ENCODE measurements around the gene ZFHX2. TPM values are rescaled to one million over a fixed set of nuclear protein-coding genes. Genes with fewer than 3 reads are reported as not detected.

The ZFHX2 gene
- polyA plus RNA-seq, 1 donor, result 3.1 TPM

DNA sequence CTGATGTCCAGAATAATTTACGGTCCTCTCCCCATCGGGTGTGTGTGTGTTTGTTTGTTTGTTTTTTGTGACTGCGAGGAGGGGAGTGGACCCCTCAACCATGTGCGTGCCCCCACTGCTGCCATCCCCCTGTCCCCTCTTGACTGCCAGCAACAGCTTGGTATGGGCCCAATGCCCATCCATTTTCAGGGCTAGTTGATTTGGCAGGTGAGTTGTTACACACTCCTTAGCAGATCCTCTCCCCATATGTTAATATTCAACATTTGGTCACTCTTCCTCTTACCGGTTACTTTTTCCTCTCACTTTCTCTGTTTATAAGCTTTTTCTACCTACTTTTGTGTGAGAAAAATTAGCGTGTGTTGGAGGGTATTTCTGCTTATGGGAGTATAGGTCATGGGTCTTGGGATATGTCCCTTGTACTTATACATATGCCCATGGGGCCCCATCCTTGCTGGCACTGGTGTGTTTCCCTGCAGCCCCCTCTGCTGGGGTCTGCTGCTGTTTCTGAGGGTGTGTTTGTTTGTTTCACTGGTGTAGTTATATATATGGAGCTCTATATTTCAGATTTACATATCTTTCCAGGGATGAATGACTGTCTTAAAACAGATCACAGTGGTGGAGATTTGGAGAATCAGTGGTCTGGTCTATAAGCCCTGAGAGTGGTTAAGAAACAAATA lies 33.8 kb downstream of the ZFHX2 start:
- DNase-seq, result no peak

DNA sequence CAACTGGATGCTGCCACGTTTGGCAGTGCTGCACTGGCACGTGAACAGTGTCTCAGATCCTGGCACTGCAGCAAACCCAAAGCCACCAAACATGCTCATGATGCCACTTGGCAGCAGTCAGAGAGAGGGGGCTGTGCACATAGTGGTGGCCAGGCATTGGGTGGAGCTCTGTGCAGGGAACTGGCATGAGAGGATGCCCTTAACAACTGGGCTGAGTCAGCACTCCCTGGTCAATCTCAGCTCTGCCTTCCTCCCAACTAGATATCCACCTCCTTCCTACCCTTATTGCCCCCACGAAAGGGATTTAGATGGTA lies 37.0 kb downstream of the ZFHX2 start:
- DNase-seq, result no peak

DNA sequence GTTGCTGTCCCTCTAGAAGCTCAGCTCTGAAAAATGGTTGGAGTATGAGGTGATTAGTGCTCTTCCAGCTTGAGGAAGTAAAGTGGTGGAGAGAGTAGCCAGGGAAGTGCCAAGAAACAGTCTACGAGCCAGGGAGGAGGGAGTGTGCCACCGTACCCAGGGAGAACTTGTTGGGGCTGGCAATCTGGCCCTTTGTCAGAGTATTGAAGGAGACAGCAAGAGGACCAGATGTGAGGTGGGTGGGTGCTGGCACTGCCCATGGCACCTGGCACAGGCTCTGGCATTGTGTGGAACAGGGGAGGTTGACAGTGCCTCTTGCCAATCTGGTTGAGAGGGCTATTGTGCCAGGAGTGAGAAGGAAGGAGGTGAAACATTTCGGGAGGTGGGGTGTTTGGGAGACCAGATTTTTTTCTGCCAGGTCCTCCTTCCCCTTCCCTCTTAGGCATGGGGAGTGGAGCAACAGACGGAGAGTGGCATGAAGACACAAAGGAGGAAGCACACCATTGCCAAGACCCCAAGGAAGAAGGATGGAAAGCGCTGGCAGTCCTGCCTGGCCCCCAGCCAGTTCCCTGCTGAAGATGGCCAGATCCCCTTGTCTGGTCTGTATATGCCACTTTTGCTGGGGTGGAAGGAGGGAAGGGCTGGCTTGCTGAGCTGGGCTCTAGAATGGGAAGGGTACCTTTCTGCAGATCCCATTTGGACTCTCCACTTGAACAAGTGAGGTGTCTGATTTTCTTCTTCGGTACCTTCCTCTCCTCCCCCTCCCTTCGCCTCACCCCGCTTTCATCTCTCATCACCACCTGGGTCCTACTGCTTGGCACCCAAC lies 37.5 kb downstream of the ZFHX2 start:
- DNase-seq, result no peak

DNA sequence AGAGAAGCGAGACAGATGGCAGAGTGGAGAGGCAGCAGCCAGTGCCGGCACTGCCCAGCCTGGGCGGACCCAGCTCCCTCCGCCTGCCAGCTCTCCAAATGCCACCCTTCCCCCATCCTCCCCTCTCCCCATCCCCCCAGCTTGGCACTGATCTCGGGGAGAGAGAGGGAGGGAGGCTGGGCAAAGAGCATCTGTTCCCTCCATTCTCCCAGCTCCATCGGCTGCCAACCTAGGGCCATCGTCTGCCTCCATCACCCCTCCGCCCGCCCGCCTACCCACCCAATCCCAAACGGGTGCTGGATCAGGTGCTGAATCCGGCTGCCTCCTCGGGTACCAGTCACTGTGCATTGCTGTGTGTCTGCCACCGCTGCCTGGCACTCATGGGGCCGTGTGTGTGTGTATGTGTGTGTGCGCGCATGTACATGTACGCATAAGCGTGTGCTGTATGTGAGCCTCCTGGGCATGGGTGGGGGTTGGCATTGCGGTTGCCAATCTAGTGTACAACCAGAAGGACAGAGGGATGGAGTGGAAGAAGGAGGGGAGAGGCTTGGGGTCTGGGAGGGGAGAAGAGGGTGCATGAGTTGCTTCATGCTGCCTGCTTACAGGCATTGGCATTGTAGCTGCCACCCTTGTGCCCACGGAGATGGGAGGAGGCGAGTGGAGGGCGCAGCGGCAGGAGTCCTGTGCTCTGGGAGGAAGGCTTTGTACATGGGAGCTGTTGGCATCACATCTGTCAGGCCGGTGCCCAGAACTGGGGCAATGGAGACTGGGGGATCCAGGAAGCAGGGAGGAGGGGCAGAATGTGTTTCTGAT lies 38.4 kb downstream of the ZFHX2 start:
- no peak for DNase-seq

DNA sequence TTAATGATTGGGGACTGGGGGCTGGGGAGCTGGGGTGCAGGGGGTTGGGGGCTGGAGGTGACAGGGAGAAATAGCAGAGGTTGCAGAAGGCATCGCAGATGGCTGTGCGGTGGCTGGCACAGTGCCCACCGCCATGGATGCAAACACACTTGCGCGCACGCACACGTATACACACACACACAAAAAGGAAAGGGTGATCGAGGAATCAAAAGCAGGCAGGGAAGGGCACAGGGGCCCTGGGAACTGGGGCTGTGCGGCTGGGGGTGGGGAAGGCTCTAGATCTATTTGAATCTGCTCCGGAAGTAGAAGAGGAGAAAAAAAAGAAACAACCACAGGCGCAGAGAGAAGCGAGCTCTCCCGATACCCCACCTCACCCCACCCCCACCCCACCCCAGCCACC lies 39.4 kb downstream of the ZFHX2 start:
- no peak for DNase-seq

DNA sequence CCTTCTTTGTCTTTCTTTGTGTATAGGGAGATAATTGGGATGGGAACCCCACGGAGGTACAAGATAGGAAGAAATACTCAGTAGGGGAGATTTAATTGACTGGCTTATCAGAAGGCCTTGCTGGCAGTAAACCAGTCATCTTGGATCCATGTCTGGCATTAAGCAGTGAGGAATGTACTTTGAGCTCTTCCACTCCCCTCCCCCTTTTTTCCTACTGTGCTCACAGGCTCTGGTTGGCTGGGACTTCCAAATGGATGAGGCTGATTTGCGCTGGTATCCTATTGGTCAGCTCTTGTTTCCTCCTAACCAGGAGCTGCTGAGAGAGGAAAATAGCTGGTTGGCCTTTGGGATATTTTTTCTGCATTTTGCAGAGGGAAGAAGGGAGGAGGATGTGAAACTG lies 57.3 kb downstream of the ZFHX2 start:
- DNase-seq, result no peak

DNA sequence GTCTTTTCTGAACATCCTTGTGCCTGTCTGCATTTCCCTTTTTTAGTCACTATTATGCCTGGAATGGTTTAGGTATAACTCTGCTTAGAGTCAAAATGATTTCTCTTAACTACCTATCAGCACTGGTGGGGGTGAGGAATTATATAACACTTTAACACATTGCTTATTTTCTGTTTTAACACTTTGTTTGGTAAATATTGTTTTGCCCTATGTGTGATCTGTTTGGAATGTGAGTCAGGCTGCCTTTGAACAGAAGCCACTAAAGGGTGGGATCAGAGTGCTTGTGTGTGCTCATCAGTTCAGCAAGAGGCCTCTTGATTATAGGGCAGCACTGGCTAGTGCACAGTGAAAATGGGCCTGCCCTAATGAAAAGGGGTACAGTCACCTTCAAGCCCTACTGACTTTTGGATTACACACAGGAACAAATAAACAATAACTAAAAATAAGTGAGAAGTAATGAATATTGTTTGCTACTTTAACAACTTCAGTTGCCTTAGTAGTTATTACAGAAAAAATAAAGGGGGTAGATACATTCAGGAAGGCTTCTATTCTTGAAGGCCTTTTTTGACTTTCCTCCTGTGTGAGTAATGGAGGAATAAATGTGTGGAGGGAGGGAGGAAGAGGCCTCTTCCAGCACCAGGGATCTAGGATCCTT lies 58.8 kb downstream of the ZFHX2 start:
- no peak for DNase-seq

DNA sequence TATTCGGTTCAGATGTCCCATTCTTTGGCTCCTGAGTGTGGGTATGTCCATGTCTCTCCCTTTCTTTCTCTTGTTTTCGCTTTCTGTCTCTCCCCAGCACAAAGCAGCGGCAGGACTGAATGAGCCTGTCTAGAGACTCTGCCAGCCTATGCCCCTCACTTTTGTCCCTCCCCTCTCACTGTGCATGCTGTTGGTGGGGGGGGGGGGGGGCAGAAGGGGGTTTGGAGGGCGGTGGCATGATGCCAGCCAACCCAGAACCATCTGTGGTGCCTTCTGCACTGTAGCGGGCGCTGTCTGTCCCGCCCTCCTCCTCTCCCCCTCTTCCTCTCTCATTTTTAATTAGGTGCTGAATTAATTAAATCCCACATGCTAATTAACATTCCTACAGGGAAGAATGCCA lies 64.3 kb downstream of the ZFHX2 start:
- DNase-seq, result no peak

DNA sequence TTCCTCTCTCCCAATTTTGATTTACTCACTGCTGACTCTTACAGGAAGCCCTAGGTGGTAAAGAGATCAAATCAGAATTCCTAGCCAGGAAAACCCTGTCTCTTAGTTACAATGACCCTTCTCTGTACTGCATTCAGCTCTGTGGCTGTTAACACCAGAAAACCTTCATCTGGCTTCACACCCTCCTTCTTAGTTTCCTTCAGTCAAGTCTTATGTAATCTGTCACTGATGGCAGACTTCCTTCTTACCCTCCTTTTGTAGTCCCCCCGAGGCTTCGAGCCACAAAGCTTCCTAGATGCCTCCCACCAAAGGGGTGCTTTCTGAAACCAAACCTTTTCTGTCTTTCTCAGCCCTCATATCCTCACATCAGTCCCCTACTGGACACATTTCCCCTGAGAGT lies 65.5 kb downstream of the ZFHX2 start:
- DNase-seq, result no peak

DNA sequence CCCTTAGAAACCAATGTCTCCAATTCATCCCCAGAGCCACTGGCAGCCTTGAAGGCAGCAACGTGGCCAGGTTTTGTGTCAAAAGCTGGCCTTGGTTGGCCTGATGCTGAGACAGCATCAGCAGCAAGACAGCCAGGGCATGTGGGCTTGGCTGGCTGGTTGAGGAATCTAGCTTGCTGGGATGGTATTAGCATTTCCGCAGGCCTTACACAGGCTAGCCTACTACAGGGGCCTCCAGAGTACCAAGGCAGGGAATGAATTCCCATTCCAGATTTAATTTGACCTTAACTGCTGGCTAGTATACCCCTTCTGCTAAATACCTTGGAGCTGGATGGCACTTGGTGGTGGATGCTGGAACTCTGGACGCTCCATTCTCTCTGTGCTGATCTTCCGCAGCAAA lies 66.2 kb downstream of the ZFHX2 start:
- no peak for DNase-seq

DNA sequence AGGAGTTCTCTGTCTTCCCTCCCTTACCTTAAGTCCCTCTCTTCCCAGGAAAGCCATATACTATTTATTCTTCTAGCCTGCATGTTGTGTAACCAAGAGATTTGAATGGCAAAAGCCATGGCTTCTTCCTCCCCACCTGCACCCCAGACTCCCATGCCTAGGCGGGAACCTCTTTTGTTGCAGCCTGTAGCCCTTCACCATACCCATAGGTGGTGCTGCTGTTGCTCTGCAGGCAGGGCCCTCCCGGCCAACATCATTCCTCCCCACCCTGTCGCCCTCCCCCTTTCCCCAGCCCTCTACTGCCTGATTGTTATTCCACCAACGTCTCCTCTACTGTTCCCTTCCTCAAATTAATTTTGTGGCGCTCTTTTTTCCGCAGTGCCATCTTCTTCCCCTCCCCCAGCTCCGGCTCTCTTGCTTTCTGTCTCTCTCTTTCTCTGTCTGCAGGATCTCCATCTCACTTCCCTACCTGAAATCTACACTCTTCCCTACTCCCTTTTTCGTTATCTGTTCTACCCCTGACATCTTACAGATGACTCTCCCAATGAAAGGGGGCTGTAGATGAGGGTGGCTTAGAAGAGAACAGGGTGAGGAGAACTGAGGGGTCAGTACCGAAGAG lies 68.2 kb downstream of the ZFHX2 start:
- no peak for DNase-seq

DNA sequence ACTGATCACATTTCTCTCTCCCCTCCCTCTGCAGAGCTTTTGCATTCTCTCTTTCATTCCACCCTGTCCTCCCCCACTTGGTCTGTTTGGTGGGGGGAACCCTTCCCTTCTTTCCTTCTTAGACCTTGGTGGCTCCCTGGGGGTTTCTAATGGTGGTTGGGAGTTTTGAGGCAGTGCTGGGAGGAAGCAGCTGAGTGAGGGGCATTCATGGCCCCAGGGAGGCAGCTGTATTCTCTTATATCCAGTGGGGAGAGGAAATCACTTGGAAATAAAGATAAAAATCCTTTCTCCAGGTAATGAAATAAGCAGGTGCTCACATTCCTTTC lies 68.8 kb downstream of the ZFHX2 start:
- DNase-seq, result no peak

DNA sequence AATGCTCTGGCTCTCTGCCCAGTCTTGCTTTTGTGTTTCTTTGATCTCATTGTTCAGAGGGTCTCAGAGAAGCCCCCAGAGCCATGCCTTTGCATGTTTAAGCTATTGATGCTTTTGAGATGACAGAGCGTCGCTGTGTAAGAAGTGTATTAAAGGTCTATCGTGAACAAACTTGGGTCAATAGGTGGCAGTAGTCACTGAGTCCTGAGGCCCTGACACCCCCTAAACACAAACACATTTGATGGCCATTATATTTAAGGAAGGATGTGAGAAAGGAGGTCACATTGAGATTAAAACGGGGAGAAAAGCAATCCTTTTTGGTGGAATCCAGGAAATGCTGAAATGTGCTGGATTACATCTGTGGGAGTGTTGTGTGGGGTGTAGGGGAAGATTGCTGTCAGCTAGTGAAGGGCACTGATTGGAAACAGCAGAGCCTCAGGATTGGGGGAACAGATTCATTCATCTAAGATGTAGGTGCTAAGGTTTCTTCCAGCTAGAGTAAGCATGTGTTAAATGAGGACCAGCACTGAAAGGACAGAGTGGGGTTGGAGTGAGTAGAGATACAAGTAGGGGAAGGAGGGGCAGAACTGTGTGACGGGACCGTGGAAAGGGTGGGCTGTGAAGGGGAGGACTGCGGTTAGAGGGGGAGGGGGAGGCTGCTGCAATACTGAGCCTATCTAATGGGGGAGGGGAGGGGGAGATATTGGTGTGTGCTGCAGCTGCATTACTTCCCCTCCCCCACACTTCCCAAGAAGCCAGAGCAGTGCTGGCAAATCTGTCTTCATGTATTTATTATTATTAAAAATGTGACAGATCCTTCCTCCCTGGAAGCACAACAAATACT lies 69.4 kb downstream of the ZFHX2 start:
- DNase-seq, result no peak

DNA sequence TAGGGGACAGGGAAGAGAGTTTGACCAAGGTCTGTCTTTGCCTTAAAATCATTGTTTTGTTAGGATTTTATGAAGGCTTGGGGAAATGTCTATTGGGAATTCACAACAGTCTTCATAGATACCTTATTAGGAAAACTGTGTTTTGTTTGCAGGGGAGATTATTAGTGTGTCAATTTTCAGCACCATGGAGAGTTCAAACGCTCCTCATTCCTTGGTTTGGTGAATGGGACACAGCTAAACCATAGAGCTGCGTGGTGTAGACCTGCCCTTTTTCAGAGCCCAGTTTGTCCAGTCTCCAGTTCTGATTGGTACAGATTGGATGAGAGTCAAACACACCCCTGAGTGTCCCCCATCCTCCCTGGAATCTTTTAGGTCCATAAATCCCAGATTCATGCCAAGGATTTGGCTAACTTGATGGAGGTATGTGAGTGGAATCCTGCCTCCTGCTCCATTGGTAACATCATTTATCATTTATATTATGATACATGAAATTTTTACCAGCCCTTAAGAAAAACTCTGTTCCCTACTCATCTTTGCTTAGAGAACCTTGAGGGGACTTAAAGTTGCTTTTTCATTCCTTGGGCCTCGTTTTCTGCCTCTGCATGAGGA lies 70.1 kb downstream of the ZFHX2 start:
- no peak for DNase-seq

DNA sequence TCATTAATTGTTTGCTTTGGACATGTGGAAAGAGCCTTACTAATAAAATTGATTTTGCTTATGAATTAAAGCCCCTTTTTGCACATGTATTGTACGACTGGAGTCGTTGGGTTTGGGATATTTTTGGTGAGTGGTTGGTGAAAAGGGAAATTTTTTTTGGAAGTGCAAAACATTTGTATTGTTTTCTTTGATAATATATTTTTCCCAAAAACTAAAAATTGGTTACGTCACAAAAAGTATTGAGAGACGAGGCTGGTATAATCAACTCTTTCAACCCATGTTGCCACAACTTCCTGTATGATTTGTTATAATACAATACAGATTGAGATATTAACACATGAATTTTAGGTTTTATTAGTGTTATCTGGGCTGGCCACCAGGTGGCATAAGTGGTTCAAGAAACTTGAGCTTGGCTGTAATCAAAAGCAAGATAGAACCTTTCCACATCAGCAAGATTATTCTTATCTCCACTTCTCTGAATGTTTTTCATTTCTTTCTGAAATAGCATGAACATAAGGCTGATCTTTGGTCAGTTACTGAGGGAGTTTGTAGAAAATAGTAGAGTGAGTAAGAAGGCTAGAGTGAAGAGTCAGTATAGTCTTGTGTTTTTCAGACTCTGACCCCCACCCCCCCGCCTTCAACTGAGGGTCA lies 73.3 kb downstream of the ZFHX2 start:
- DNase-seq, result peak; percentile 42

DNA sequence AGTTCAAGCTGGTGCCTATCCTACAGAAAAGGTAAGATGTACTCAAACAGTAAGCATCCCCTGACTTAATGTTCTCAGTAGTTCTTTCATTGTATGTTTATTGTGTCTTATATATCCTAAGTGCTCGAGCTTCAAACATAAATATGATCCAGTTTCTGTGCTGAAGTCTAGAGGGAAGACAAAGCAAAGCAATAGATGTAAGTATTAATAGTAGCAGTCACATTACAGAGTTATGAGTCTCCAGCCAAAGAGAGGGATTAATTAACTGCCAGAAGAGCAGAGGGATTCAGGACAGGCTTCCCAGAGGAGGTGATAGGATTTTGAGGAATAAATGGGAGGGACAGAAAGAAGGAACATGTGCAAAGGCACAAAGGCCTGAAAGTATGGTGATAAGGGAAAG lies 80.6 kb downstream of the ZFHX2 start:
- DNase-seq, result no peak
